HG02852 (cell line): ENCODE measurements around the gene PRLR.
"Not testable (repeated sequence)": the region's sequence is repeated elsewhere in the genome, so short reads cannot be mapped to it uniquely, and the experiment has no call there.

ENCODE experiments used
- ATAC-seq: cut with Tn5 transposase; IDR thresholded peaks from one replicate; pipeline ENCODE4 v1.9.1; 2021; ENCODE audit warnings: mild to moderate bottlenecking, moderate library complexity; ENCODE audit not compliant: unreplicated experiment

The PRLR gene

GRCh38 chr5:35045280-35045679 lies 185.0 kb downstream of the PRLR start:
- ATAC-seq, result no peak

DNA sequence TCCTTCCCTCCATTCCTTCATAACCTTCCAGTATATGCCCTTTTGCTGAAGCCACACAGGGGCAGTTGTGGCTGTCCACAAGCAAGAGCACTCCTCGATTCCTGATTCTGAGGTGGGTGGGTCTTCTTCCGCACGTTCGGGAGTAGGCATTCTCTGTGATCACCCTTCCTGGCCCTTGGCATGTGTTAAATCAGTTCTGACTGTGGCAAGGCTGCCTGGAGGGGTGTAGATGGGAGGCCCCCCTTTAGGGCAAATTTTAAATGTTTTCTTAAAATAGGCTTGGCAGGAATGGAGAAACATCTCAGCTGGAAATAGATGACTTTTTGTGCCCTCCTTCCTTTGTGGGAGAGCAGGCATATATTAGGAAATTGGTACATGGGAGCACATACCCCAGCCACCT lies 185.6 kb downstream of the PRLR start:
- no peak for ATAC-seq

- no peak for ATAC-seq
Measured at GRCh38 chr5:35042781-35043180, 187.5 kb downstream of the PRLR start.

- no peak for ATAC-seq
Measured at GRCh38 chr5:35041261-35041660, 189.0 kb downstream of the PRLR start.

- ATAC-seq, result no peak
Measured at GRCh38 chr5:35038891-35039290, 191.4 kb downstream of the PRLR start.

DNA sequence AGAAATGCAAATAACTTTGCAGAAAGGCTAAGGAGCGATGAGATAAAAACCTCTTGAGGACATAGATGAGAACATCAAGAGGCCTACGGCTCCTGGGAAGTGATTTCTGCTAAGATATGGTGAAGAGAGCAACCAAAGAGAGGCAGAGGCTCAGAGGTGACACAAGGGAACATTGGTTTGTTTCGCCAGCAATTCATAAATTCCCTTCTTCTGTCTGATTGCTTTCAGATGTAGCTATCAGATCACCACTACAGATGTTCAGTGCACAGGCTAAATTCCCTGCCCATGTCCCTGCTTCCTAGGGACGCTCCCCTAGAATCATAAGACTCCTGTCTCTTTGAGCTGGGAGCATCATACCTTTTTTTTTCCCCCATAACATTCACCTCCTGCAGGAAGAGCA lies 193.8 kb downstream of the PRLR start:
- ATAC-seq, result no peak

- ATAC-seq, result not testable (repeated sequence)
Measured at GRCh38 chr5:35035929-35036328, 194.4 kb downstream of the PRLR start.

DNA sequence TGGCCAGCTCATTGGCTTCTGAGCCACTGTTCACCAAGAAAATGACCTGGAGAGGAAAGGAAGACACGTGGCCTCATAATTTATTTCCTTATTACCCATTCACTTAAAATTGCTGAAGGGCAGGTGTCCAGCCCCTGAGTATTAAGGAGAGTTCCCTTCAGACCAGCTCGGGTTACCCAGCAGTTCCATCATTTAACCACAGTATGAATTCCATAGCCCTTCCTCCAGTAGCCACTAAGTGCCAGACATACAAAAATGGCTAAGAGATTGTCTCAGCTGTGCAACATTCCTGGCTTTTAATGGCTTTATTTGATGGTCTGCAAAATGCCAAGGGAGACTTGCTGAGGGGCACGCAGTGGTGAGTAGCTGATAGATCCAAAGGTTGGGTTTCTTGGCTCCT lies 195.0 kb downstream of the PRLR start:
- no peak for ATAC-seq

GRCh38 chr5:35032356-35032755 lies 197.9 kb downstream of the PRLR start:
- no peak for ATAC-seq

GRCh38 chr5:35031276-35031675 lies 199.0 kb downstream of the PRLR start:
- ATAC-seq, result no peak

GRCh38 chr5:35030426-35031100 lies 199.7 kb downstream of the PRLR start:
- no peak for ATAC-seq

DNA sequence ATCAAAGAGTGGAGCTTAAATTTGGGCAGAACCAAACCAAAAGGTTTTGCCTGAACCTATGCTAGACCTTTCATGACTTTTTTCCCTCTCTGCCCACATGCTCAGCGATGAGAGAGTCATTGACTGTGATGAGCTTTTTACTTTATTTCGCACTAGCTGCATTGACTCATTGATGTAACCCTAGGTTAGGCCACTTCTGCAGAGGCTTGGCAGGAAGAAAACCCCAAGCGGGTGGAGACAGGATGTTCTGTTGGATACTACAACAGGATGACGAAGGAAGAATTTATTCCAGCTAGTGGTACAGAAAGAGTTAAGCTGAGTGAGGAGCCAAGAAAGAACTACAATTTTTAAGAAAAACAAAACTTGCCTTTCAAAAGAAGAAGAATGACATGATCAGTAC lies 201.0 kb downstream of the PRLR start:
- ATAC-seq, result no peak

- ATAC-seq, result no peak
Measured at GRCh38 chr5:35026941-35027340, 203.3 kb downstream of the PRLR start.

- no peak for ATAC-seq
Measured at GRCh38 chr5:35026280-35026840, 203.9 kb downstream of the PRLR start.

- no peak for ATAC-seq
Measured at GRCh38 chr5:35024911-35025510, 205.3 kb downstream of the PRLR start.

- no peak for ATAC-seq
Measured at GRCh38 chr5:35023391-35024178, 206.7 kb downstream of the PRLR start.

DNA sequence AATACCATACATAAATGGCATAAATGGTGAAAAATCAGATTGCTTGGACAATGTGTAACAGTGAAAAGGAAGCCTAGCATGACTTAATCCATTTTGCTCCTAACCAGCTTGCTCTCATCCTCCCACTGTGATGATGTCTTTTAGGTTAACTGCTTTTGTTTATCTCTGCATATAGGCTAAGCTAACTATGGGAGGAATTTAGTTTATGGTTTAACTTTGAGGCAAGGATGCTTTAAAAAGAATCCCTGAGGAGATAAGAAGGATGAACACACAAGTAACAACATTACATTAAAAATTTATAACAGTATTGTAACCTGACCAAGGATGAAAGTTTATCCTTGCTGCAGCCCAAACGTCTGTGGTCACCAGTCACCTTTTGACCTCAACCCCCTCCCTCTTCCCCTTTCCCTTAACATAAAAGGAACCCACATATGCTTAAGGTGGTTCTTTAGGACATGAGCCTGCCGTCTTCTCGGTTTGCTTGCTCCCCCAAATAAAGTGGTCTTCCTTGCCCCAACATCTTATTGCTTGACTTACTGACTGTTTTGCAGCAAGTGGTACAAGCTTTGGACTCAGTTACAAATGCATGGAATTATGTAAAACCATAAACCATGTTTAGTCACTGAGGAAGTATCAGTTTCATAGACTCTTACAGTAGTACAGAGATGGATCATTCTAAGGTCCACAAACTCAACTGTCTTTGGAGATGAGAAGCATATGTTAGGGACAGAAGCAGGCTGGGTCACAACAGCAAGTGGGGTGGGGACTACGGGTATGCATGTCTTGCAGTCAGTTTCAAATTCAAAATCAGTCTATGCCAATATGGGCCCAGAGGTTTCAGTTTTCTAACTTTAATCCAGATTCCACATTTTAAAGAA lies 213.9 kb downstream of the PRLR start:
- peak; percentile 92 for ATAC-seq

GRCh38 chr5:35015063-35015462 lies 215.2 kb downstream of the PRLR start:
- no peak for ATAC-seq

DNA sequence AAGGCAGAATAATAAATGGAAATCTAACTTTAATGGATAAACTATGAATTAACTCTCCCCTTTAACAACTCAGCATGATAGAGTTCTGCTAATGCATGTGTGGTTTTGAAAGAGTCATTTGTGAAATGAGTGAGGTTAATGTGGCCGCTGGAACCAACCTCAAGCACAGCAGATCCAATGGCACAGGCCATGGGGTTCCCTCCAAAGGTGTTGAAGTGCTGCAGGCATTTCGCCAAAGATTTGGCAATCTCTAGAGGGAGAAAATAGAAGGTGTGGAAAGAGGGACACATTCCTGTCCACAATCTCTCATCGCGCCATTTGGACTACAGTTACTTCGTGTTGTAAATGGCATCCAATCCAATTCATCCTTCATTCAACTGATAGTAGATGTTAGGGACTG lies 217.5 kb downstream of the PRLR start:
- no peak for ATAC-seq

- no peak for ATAC-seq
Measured at GRCh38 chr5:35012365-35012764, 217.9 kb downstream of the PRLR start.

DNA sequence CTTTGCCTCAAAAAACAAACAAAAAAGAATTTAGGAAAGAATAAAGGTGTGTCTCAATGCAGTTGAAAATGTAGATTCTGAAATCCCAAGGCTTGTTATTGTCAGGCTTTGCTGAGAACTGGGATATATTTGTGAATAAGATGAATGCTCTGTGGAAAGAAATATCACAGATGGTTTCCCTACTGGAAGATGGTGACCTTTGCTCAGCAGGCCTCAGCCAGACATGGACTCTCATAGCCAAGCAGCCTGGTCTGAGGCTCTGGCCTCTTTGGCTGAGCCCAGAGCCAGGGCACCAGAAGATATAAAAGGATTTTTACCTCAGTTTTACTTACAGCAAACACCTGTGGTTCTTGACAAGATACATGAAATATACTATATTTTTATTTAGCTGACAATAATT lies 219.6 kb downstream of the PRLR start:
- no peak for ATAC-seq
